Renal cortical epithelial cell (primary cell): ENCODE data around the gene DGKH. TPM values are rescaled to one million over a fixed set of nuclear protein-coding genes. Genes with fewer than 3 reads are reported as not detected.

Experiments used
- DNase-seq: peaks from one replicate; pipeline ENCODE4 v3.0.0-alpha.2; 2011; ENCODE audit warnings: low read depth
- total RNA-seq: library from RNA; depleted of rRNA; stranded (reverse); fragments of >200 nt; gene quantifications from 2 replicates; pipeline ENCODE4 v1.2.3, GENCODE V29; 2014

The DGKH gene
- total RNA-seq, 1 donor from 2014 or later = 65.0 TPM

DNA sequence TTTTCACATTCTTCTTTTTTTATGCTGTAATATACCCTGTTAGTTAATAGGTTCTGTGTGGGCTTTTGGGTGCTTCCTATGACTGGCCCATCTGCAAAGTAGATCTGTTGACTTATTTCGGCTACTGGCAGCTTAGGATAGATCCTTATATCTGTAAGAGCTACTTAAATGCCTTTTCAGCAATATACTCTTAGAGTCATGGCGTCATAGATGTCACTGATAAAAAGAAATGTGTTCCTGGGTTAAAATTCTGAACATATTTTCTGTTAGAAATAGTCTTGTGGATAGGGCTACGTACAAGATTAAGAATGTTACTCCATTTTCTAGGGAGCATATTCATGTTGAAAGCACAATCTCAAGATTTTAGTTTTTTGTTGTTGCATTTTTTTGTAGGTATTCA lies 228.2 kb downstream of the DGKH start:
- DNase-seq = no peak

DNA sequence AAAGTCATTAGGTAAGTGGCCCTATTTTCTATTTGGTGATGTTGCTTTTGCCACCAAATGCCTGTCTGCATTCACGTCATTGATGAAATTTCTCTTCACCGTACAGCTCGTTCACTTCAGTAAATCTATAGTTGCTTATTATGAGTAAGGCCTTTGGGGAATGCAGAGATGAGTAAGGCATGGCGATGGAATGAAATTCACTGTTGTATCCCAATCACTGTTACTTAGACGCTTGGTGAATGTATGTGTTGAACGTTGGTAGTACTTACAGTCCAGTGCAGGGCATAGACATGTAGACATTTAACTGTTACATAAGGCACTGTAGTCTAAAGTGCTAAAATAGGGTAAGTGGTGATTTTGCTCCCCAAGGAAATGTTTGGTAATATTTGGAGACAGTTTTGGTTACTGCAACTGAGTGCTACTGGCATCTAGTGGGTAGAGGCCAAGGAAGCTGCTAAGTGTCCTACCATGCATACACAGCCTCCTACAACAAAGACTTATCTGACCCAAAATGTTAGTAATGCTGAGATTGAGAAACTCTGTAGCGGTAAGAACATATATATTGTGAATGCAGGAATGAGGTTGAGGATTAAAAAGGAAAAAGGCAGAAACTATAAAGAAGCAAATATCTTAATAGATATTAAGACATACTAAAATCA lies 229.3 kb downstream of the DGKH start:
- no peak for DNase-seq

DNA sequence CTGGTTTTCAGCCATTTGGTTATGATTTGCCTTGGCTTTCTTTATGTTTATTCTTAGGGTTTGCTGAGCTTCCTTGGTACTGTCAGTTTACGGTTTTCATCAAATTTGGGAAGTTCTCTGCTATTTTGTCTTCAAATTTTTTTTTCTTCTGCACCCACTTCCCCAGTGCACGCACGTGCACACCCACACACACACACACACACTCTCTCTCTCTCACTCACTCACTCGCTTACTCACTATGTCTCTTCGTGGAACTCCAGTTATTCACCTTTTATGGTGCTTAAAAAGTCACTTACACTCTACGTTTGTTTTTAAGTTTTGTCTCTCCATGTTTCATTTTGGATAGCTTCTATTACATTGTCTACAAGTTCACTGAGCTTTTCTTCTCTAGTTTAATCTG lies 230.6 kb downstream of the DGKH start:
- DNase-seq = no peak

DNA sequence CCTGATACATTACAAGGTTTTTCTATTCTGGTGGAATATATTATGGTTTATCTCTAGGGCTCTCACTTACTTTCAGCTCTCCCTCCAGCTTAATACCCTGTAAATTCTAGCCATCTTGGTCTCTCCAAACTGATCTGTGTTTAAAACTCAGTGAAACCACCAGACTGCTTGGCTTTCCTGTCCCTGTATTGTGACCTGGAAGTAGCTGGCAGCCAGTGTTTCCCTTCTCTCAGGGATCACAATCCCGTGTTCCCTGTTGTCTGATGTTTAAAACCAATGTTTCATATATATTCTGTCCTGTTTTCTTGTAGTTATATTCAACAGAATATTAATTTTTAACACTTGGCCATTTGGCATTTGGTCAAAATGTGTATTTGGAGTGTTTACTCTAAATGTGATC lies 231.5 kb downstream of the DGKH start:
- DNase-seq = no peak

DNA sequence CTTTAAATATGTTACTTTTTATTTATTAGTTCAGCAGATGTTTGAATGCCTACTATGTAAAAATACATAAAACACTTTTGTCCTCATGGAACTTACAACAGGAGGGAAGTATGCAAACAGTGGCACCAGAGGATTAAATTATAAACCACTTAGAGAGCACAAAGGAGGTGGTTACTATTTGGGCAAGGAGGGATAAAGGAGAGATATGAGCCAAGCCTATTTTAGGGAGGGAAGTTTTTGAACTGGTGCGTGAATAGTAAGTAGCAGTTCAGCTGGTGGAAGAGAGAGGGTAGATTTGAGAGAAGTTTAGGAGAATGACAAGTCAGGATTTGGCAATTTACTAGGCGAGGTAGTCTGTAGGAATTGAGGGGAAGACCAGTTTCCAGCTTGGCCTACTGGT lies 232.1 kb downstream of the DGKH start:
- no peak for DNase-seq

DNA sequence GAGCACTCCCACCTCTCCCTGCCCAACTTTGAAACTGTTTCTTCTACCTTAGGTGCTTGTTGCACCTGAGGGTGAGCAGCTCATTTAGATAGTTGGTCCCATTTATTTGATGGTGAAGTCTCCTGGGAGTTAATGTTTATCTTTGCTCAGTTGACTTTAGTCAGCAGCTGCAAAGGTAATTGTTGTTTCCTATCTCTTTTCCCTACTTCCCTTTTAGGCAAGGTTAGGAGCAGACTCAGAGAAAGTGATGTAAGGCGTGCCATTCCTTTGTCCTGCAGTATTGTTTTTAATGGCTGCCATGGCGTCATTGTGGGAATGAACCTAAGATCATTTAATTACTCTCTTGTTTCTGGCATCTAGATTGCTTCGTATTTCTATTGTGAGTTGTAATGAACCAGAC lies 235.1 kb downstream of the DGKH start:
- no peak for DNase-seq

DNA sequence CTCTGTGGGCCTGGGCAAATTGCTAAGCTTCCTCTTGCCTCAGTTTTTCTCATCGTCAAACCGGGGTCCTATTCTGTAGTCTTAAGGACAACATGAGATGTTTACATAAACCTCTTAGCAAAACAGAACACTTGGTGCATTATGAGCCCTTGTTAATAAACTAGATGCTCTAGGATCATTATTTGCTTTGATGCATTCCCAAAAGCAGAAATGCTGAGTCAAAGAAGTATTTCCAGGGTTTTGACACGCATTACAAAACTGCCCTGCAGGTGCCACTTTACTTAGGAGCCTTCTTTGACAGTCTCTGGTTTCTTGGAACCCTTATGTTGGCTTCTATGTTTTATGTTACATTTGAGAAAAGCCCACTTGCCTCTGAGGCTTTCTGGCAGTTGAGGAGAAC lies 235.6 kb downstream of the DGKH start:
- DNase-seq = no peak

Other genes with a start within 250 kb of the DGKH start
- gene VWA8, start 87.5 kb upstream of the DGKH start, total RNA-seq = 29.0 and 45.4 TPM in 2 replicates
- 14.8 and 41.5 TPM in 2 replicates for gene AKAP11, start 223.5 kb downstream of the DGKH start, total RNA-seq